Lung (tissue), 12 donors: Measurements from ENCODE around the gene BABAM2. TPM values are rescaled to one million over a fixed set of nuclear protein-coding genes. Genes with fewer than 3 reads are reported as not detected.

Source experiments
- ATAC-seq: fragments of 200-7000 bp; cut with Tn5 transposase; one replicate; pipeline ENCODE4 v1.9.1; 2020; ENCODE audit warnings: moderate number of reproducible peaks; ENCODE audit not compliant: insufficient read depth, low FRiP score
- DNase-seq, 3 donors: peaks; one replicate each; pipeline ENCODE4 v3.0.0-alpha.2; 2013 to 2017
- H3K27ac ChIP-seq, 2 donors: one replicate each; pipeline ENCODE4 v1.5.1; 2013; ENCODE audit warnings: mild to moderate bottlenecking in 2 of 2, moderate library complexity in 2 of 2, control low read depth in 1 of 2, inconsistent platforms in 1 of 2, low read depth in 1 of 2, low read length in 1 of 2
- H3K27me3 ChIP-seq, 3 donors: one replicate each; pipeline ENCODE4 v1.5.1; 2013; ENCODE audit warnings: low read length in 2 of 3; ENCODE audit not compliant: control insufficient read depth in 3 of 3, insufficient read depth in 3 of 3
- H3K36me3 ChIP-seq, 4 donors: one replicate each; pipeline ENCODE4 v1.5.1; 2013; ENCODE audit warnings: low read length in 4 of 4, mild to moderate bottlenecking in 1 of 4, moderate library complexity in 1 of 4; ENCODE audit not compliant: control insufficient read depth in 4 of 4, insufficient read depth in 4 of 4
- H3K4me1 ChIP-seq, 5 donors: one replicate each; pipeline ENCODE4 v1.5.1; 2013; ENCODE audit warnings: low read length in 5 of 5, mild to moderate bottlenecking in 2 of 5, moderate library complexity in 1 of 5; ENCODE audit not compliant: control insufficient read depth in 5 of 5, insufficient read depth in 5 of 5
- H3K4me3 ChIP-seq: one replicate; pipeline ENCODE4 v1.5.1; 2013; ENCODE audit warnings: mild to moderate bottlenecking, control low read depth, moderate library complexity
- H3K9ac ChIP-seq, 2 donors: one replicate each; pipeline ENCODE4 v1.5.1; 2013; ENCODE audit warnings: low read length in 2 of 2, control low read depth in 1 of 2; ENCODE audit not compliant: insufficient read depth in 1 of 2
- H3K9me3 ChIP-seq, 4 donors: one replicate each; pipeline ENCODE4 v1.5.1; 2013; ENCODE audit warnings: low read length in 3 of 4, mild to moderate bottlenecking in 1 of 4, moderate library complexity in 1 of 4; ENCODE audit not compliant: control insufficient read depth in 4 of 4, insufficient read depth in 3 of 4
- WGBS, 2 donors: extraction: QIAGEN DNeasy Blood & Tissue Kit; methylation state at CpG; one replicate each; pipeline ENCODE4 v1.1.7; 2013; 5-methylcytosine and 5-hydroxymethylcytosine counted together
- polyA plus RNA-seq, 2 donors: library from polyadenylated mRNA; stranded (reverse); fragments of 200-250 nt; gene quantifications; one replicate each; pipeline ENCODE4 v1.2.1, GENCODE V29; 2013
- total RNA-seq, 2 donors: library from RNA; depleted of rRNA in 1 of 2; stranded (reverse); fragments of >200 nt in 1 of 2; gene quantifications; one replicate each; pipeline ENCODE4 v1.2.1, GENCODE V29; 2014 to 2021
- TF ChIP-seq, protein P1 (sequence below): IDR thresholded peaks from 2 replicates; pipeline ENCODE4 v1.5.1; 2012; ENCODE audit warnings: mild to moderate bottlenecking; ENCODE audit errors: control extremely low read depth, extremely low read depth
- donor health status: control.
- donor health status: control.
- donor health status: Bipolar disorder and iron deficiency.
- donor health status: healthy.
- donor health status: DM: yes; HTN: yes; CAD: no.

BABAM2 gene
- total and polyA plus RNA-seq, 4 donors = 19.0 to 43.3 (median 33.7) TPM

GRCh38 chr2:28080911-28081310, 190.4 kb downstream of the BABAM2 start:
- H3K9me3 ChIP-seq = no peaks in the 10 kb centered on the region
- H3K36me3 ChIP-seq = no peaks in the 10 kb centered on the region
- H3K4me1 ChIP-seq = peaks cover 0 to 12% (median 0%) of the 10 kb centered on the region in 5 donors
- no peak overlapping the region for H3K9ac ChIP-seq
- H3K27me3 ChIP-seq = no peaks in the 10 kb centered on the region
- no peak overlapping the region for H3K27ac ChIP-seq
- WGBS, 2 donors = 50 to 53% methylated on average over 5 of the region's 5 CpGs
- ATAC-seq (no peak), DNase-seq (peak; percentile 36 to 41 (median 40))
- H3K4me3 ChIP-seq = no peak overlapping the region
- TF ChIP-seq, protein P1, sequence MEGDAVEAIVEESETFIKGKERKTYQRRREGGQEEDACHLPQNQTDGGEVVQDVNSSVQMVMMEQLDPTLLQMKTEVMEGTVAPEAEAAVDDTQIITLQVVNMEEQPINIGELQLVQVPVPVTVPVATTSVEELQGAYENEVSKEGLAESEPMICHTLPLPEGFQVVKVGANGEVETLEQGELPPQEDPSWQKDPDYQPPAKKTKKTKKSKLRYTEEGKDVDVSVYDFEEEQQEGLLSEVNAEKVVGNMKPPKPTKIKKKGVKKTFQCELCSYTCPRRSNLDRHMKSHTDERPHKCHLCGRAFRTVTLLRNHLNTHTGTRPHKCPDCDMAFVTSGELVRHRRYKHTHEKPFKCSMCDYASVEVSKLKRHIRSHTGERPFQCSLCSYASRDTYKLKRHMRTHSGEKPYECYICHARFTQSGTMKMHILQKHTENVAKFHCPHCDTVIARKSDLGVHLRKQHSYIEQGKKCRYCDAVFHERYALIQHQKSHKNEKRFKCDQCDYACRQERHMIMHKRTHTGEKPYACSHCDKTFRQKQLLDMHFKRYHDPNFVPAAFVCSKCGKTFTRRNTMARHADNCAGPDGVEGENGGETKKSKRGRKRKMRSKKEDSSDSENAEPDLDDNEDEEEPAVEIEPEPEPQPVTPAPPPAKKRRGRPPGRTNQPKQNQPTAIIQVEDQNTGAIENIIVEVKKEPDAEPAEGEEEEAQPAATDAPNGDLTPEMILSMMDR = no peak

GRCh38 chr2:28082131-28082530, 191.6 kb downstream of the BABAM2 start:
- no peak for ATAC-seq

DNA sequence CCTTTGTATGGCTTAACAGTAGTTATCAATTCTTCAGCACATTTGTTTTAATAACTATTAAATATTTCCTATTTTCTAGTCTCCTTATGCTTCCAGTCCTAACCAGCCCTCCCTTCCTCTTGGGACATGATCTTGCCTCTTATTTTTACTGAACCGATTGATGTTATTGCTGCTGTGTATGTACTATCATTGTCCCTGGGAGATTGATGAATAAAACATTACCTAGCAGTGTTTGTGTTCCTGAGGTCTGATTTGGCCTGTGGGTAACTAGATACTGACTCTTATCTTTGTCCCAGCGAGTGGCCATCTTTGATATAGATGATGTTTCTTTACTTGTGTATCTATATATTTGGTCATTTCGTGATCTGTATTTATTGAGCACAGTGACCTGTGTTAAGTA, 192.9 kb downstream of the BABAM2 start:
- no peak overlapping the region for H3K9ac ChIP-seq
- no peak overlapping the region for H3K4me3 ChIP-seq
- peaks cover 0 to 12% (median 0%) of the 10 kb centered on the region in 5 donors for H3K4me1 ChIP-seq
- ATAC-seq (no peak), DNase-seq (no peak)
- H3K36me3 ChIP-seq = no peaks in the 10 kb centered on the region
- TF ChIP-seq, protein P1 = no peak
- no peaks in the 10 kb centered on the region for H3K9me3 ChIP-seq
- no peaks in the 10 kb centered on the region for H3K27me3 ChIP-seq
- WGBS, 2 donors = 96 to 98% methylated on average over 3 of the region's 3 CpGs
- no peak overlapping the region for H3K27ac ChIP-seq

More at GRCh38 chr2:28082131-28082530, 191.6 kb downstream of the BABAM2 start:
- Histone ChIP-seq H3K27me3 (no peaks in the 10 kb centered on the region), H3K4me3 (no peak overlapping the region), H3K27ac (no peak overlapping the region), H3K9ac (no peak overlapping the region), H3K36me3 (no peaks in the 10 kb centered on the region), H3K9me3 (no peaks in the 10 kb centered on the region), H3K4me1 (peaks cover 0 to 12% (median 0%) of the 10 kb centered on the region in 5 donors)
- 73 to 92% methylated on average over 2 of the region's 2 CpGs for WGBS, 2 donors
- DNase-seq = no peak
- TF ChIP-seq, protein P1 = no peak

- Histone ChIP-seq H3K4me3 (no peak overlapping the region), H3K9me3 (no peaks in the 10 kb centered on the region), H3K27me3 (no peaks in the 10 kb centered on the region), H3K27ac (no peak overlapping the region), H3K4me1 (peaks cover 0 to 12% (median 0%) of the 10 kb centered on the region in 5 donors), H3K36me3 (no peaks in the 10 kb centered on the region), H3K9ac (no peak overlapping the region)
- 24 to 36% methylated on average over 4 of the region's 4 CpGs for WGBS, 2 donors
- DNase-seq (no peak), ATAC-seq (no peak)
- TF ChIP-seq, protein P1 = no peak
Observed at GRCh38 chr2:28084564-28084963, 194.0 kb downstream of the BABAM2 start.
